Stimulated activated CD4-positive, alpha-beta T cell treated with anti-CD3 and anti-CD28 coated beads, Interleukin-12 subunit alpha, Interleukin-12 subunit beta, amount 100 ng/mL, for 4 hours (primary cell): ENCODE data around the gene TBC1D16.
"Not testable (repeated sequence)": the region's sequence is repeated elsewhere in the genome, so short reads cannot be mapped to it uniquely, and the experiment has no call there.

Experiments used
- DNase-seq: peaks from one replicate; pipeline ENCODE4 v3.0.0-alpha.2; 2020

Gene TBC1D16

DNA sequence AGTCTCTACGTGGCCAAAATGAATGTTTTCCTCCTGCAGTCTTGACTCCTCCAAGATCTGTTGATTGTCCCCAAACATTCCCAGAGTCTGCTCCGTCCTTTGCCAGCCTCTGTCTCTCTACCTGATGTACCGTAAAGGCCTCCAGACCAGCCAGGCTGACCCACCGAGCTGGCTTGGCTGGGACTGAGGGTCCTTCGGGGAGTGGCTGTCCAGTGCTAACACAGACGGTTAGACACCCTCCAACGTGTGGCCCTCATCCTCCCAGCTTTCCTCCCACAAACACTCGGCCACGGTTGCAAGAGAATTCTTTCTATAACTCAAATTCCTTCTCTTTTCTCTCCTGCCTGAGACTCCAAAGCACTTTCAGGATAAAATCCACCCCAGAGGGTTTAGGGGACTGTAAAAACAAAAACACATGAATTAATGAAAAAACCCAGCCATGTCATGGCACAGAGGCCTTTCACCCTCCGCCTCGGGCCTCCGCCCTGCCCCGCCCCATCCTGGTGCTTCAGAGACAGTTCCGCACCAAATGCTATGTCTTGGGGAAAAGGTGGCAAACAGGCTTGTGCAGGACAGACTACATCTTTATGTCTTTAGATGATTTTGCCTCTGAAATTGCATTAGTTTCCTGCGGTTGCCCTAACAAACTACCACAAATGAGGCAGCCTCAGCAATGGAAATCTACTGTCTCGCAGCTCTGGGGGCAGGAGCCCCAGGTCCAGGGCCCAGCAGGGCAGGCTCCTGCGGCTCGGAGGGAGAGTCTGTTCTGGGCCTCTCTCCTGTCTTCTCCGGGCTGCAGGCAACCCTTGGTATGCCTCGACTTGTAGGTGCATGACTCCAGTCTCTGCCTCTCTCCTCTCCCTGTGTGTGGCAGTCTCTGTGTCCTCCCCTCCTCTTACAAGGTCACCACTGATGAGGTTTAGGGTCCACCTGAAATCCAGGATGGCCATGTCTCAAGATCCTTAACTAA, 124.0 kb downstream of the TBC1D16 start:
- DNase-seq = no peak

DNA sequence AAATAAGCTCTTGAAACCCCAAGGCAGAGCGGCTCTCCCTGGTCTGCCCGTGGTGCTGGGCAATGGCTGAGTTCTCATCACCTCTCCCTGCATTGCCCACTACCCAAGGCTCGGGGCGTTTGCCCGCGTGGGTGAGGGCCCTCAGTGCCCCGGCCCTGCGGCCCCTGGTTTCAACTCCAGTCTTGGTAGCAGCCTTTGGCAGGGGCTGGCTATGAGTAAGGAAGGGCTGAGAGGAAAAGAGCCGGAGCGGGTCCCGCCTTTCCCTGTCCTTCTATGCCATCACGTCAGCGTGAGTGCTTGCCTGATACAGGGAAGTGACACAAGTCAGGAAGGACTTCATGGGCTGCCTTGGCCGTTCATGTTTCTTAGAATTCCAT, 124.7 kb downstream of the TBC1D16 start:
- no peak for DNase-seq

DNA sequence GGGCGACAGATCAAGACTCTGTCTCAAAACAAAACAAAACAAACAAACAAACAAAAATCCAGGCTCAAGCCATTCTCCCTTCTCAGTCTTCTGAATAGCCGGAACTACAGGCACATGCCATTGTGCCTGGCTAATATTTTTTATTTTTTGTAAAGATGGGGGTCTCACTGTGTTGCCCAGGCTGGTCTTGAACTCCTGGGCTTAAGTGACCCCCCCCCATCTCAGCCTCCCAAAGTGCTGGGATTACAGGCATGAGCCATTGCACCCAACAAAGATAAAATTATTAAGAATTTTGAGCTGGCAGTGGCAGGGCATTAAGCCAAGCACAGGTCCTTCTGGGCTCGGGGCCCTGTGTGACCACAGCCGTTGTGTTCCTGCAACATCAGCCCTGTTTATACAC, 126.6 kb downstream of the TBC1D16 start:
- no peak for DNase-seq

DNA sequence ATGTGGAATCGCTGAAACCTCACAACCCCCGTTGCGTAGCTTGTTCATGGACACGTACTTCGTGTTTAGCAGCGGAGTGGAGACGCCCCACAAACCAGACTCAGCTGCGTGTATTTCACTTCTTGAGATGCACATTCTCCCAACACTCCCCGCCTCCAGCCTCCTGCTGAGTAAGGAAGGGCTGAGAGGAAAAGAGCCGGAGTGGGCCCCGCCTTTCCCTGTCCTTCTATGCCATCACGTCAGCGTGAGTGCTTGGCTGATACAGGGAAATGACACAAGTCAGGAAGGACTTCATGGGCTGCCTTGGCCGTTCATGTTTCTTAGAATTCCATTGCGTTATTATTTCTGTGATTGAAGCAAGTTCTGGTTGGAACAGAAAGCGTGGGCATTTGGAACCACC, 127.8 kb downstream of the TBC1D16 start:
- no peak for DNase-seq

DNA sequence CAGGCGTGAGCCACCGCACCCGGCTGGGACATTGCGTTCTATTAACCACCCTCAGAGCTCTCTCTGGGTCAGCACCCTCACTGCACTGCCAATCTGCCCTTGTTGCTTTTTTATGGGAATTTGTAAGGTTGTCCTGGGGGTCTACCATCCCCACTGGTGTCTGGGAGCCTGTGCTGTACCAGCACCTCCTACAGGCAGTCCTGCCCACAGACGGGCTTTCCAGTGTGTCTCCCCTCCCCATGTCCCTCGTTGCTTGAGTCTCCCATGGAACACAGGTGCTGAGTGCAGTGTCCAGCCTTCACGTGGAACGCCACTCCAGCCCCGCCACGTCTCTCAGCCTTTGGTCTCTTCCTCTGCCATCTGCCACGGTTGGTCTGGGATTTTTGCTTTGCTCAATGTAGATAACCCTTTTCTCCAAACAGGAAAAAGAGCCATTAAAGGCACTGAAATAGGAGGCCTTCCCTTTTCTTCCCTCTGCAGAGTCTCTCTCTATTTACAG, 128.4 kb downstream of the TBC1D16 start:
- no peak for DNase-seq

DNA sequence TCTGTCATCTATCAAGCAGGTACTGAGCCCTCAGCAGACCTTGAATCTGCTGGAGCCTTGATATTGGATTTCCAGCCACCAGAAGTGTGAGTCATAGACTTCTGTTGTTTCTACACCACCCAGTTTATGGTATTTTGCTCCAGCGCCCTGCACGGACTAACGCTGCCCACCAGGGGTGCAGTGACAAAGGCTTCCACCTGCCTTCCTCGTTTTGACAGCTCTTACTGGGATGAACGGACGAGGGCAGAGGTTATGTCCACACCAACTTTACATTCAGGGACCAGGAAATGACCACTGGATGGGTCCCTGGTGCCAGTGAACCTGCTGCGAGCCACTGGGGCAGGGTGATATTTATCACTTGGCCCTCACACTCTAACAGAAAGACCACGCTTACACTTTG, 129.8 kb downstream of the TBC1D16 start:
- DNase-seq = no peak

DNA sequence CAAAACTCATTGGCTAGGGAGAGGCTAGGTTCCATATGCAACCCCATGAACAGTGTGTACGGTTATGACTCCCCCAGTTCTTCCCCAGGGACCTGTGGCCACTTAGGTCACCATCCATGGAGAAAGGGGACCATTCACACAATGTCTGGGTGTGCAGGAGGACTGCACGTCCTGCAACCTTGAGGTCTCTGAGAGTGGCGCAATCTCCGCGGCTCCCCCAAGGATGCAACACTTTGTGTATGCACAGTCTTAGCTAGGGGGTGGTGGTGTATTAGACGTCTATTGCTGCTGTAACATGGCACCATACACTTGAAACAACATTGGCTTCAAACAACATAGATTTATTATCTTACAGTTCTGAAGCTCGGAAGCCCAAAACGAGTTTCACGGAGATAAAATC, 130.8 kb downstream of the TBC1D16 start:
- no peak for DNase-seq

DNA sequence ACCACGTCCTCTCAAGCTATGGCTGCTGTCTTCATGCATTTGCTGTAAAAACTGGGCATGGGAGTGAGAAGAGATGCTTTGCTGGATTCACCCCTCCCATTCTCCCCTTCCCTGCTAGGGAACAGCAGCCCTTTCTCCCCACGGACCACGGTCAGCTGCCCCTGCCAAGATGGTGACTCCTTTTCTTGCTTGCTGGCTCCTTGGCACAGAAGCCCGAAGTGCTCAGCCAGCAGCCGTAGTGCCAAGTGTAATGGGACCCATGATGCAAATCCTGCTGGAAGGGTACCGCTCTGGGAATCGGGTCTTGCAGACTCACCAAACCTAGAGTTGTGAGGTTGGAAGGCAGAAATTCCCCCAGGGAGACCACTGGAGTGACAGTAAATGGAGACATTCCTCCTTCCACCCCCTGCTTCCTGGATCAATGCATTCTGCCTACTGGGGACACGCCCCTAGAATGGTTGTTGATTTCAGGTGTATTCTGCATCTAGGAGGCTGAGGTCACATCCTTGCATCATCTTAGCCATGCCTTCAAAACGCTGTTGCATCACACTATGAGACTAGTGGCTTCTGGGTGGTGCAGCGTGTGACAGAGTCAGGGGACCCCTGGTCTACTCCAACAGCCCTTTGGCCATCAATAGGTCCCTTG, 133.4 kb downstream of the TBC1D16 start:
- no peak for DNase-seq

DNA sequence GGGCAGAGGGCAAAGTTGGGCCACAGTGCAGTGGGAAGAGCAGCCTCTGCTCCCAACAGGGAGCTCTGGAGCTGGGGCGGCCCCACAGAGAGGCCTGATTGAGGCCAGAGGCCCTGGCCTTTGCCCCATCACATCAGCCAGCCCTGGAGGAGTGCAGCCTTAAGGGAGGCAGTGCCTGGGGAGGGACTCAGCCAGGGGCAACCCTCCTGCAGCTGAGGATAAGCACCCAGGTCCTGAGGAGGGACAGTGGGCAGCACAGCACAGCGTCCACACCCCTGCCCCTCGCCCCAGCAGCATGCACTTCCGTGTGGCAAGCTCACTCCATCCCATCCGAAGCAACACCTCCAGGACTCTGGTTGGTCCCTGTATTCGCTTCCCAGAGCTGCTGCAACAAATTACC, 134.5 kb downstream of the TBC1D16 start:
- no peak for DNase-seq

DNA sequence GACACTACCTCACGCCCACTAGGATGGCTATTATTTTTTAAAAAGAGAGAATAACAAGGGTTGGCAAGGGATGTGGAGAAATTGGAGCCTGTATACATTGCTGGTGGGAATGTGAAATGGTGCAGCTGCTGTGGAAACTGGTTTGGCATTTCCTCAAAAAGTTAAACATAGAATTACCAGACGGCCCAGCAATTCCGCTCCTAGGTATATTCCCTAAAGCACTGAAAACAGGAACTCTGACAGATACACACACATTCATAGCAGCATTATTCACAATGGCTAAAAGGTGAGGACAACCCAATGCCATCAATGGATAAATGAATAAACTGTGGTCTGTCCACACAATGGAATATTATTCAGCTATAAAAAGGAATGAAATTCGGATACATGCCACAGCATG, 136.1 kb downstream of the TBC1D16 start:
- no peak for DNase-seq

DNA sequence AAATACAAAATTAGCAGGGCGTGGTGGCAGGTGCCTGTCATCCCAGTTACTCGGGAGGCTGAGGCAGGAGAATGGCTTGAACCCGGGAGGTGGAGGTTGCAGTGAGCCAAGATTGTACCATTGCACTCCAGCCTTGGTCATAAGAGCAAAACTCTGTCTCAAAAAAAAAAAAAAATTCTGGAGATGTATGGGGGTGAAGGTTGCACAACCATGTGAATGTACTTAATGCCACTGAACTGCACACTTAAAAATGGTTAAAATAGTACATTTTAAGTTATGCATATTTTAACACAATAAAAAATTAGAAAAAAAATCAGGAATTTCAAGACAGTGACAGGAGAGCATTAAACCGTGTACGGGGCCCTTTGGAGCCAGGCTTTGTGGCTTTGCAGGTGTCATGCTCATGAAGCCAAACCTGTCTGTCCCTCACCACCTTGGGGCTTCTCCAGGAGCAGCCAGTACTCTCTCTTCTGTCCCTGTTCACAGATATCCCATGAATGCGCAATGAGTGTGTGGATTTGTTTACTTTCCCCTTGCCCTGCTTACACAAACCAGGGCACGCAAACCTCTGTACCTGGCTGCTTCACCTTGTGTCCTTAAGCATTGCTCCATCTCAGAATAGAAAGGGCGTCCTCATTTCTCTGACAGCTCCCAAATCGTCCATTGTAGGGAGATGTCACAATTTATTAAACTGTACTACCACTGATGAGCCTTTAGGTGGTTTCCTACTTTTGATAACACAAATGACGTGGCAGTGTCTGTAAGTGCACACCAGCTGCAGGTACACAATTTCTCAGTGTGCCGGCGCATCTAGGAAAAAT, 138.2 kb downstream of the TBC1D16 start:
- DNase-seq = no peak

DNA sequence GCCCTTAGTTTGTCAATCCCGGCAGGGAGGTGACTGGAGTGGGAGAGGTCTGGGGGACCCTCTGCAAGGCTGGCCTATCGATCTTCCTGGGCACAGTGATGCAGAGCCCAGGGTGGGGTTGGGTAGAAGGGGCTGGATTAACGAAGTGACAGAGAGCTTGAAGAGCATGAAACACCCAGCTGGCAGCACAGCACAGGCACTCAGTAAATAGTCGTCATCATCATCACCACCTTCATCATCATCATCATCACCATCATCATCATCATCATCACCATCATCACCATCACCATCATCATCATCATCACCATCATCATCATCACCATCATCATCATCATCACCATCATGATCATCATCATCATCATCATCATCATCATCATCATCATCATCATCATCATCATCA, 142.2 kb downstream of the TBC1D16 start:
- not testable (repeated sequence) for DNase-seq

DNA sequence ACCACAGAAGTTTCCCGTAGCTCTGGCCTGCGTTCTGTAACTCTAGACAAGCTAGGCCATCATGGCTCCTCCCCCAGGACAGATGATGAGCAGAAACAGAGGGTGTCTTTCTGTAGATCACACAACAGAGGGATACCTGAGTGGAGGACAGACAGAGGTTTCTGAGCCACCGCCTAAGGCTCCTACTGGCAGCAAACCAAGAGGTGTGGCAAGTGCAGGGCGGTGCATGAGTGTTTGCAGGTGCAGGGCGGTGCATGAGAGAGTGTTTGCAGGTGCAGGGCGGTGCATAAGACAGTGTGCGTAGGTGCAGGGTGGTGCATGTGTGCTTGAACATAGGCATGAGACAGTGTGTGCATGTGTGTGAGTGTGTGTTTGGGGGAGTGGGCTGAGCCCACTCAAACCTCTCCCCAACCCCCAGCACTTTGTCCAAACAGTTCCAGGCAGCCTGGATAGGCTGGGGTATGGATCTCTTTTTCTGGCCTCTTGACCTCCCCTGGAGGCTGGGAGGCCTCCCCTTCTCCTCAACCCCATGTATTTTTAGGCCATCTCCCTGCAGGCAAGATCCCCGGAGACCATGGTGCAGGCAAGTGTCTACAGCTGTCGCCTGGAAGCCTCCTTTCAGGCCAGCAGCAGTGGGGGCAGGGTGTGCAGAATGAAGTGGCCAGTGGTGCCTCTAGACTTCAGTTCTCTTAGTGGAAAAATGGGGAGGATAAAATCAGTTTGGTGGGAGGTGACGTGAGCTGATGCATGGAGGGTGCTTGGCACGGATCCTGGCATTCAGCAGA, 143.0 kb downstream of the TBC1D16 start:
- no peak for DNase-seq

DNA sequence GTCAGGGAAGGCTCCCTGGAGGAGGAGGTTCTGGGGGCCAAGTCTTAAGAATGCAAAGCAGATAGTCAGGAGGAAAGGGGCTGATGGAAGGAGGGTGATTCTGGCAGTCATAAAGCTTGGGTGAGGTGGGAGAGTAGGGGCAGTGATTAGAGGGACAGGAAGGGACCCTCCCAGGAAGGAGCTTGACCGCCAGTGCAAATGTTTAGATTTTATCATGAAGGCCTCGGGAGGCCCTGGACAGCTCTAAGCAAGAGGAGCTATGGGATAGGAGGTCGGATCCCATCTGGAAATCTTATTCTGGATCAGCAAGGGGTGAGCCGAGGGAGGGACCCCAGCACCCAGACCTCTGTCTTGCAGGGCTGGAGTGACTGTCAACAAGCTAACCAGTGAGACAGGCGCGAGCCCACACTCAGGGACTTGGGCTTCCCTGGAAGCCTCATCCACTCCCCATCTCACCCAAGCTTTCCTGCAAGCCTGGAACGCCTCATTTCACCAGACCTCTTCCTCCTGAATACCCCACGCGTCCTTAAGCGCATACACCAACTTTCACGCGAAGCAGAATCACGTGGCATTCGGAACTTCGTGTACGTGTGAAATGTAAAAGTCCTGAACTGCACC, 144.4 kb downstream of the TBC1D16 start:
- no peak for DNase-seq

DNA sequence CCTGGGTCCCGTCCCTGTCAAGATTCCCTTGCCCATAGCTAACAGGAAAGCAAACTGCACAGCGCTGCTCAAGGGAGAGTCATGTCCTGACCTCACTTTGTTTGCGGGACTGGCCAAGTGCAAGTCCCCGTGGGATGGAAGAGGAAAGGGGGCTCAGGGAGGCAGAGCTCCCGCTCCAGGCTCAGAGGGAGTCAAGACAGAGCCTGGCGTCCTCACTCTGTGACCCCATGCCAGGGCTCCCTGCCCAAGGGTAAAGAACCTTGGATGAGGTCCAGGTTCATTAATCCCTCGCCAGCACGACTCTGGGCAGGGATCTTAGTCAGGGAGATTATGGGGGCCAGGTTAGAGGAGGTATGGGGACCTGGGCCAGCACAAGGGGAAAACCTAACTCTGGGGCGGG, 145.0 kb downstream of the TBC1D16 start:
- DNase-seq = no peak

DNA sequence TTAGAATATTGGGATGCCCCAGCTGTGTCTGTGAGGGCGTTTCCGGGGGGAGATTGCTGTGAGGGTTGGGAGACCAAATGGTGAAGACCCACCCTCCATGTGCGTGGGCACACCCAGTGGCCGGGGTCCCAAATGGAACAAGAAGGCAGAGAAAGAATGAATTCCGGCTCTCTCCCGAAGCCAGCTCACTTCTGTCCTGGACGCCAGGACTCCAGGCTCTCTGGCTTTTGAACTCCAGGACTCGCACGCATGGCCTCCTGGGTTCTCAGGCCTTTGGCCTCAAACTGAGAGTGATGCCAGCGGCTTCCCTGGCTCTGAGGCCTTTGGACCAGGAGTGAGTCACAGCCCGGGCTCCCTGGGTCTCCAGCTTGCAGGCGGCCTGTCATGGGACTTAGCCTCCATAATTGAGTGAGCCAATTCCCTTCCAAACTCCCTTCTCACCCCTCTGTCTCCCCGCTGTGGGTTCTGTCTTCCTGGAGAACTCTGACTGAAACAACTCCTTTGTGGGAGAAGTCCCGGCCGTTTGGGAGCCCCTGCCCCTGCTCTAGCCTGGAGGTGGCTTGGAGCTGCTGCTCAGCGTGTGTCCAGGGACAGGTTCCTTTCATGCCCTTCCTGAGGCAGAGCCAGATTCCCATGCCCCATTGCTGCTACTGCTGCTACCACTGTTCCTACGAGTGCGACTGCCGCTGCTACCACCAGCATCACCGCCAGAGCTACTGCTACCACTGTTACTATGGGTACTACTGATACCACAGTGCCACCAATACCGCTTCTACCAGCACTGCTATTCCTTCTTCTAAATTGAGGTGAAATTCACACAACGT, 146.6 kb downstream of the TBC1D16 start:
- DNase-seq = no peak

DNA sequence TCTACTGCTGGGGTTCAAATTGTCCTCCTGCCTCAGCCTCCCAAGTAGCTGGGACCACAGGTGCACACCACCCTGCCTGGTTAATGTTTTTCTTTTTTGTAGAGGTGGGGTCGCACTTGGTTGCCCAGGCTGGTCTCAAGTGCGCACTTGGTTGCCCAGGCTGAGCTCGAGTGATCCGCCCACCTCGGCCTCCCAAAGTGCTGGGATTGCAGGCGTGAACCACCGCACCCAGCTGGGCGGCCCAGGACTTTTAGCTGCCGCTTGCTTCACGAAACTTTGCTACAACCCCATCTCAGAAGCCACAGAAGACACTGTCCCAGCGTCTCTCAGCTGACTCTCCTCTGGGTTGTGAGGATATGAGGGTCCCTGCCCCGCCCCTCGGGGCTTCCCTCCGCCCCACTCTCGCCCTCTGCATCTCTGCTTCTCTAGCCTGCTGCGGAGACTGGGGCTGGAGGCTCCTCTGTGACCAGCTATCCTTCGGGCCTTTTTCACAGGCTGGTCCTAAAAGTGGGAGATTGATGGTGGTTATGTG, 147.6 kb downstream of the TBC1D16 start:
- DNase-seq = no peak

DNA sequence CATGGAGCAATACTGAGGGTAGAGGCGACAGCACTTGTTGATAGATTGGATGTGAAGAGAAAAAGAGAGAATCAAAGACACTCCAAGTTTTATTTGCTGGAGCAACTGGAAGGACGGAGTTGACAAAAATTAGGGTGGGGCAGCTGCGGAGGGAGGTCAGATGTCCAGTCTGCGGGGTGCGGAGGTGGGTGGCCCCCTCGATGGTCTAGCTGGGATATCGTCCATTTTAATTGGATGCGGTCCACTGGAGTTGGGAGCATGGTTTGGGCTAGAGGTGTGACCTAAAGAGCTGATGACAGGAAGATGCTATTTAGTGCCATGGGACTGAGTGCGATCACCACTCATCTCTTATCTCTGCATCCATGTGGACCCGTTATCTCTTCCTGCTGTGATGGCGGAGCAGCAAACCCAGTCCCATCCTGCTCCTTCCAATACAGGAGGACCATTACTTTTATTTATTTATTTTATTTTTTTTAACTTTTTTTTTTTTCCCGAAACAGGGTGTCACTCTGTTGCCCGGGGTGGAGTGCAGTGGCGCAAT, 148.2 kb downstream of the TBC1D16 start:
- DNase-seq = no peak

DNA sequence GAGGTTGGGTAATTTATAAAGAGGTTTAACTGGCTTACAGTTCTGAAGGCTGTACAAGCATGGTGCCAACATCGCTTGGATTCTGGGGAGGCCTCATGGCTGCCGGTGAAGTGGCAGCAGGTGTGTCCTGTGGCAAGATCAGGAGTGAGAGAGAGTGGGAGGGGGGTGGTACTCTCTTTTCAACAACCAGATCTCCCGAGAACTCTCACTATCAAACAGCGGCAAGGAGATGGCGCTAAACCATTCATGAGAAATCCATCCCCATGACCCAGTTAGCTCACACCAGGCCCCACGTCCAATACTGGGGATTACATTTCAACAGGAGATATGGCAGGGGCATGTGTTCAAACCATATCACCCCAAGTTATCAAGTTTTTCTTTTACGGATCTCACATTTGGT, 152.5 kb downstream of the TBC1D16 start:
- DNase-seq = no peak
